ENCODE results near the gene GMDS.

The GMDS gene

DNA sequence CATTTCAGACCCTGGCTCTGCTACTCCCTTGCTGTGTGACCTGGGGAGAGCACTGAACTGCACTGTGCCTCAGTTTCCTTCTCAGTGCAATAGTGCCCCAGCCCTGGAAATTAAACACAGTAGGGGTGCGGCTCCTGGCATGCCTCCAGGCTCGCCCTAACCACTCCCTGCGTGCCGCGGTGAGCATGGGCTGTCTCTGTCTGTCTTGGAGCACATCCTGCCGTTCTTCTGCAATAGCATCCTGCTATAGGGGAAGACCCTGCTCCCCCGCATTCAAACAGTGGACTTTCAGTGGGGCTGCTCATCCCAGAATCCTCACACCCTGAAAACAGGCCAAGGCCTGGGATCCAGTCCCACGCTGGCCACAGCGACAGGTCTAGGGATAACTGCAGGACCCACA, 506.2 kb downstream of the GMDS start:
- DNase-seq (ENCODE audit: low spot score), result no peak

- DNase-seq (ENCODE audit: low spot score), result no peak
These were observed 506.8 kb downstream of the GMDS start for GRCh38 chr6:1738558-1739081.

DNA sequence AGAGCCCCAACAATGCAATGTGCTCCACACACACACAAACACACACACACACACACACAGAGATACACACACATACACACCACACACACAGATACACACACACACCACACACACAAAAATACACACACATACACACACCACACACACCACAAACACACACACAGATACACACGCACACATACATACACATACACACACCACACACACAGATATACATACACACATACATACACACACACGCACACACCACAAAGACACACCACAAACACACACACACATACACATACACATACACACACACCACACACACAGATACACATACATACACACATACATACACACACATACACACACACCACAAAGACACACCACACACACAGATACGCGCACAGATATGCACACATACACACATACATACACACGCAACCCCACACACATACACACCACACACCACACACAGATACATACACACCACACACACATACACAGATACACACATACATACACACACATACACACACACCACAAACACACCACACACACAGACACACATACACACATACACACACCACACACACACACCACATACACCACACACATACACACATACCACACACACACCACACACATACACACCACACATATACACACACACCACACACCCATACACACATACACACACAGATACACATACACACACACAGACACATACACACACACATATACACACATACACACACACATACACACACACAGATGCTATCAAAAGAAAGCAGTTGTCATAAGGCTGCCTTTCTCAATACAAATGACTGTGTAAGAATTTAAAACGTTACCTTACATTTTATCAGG, 507.7 kb downstream of the GMDS start:
- no peak for DNase-seq (ENCODE audit: low spot score)

GRCh38 chr6:1736346-1737105, 508.9 kb downstream of the GMDS start:
- DNase-seq (ENCODE audit: low spot score), result no peak

- no peak for DNase-seq (ENCODE audit: low spot score)
These were observed 510.1 kb downstream of the GMDS start for GRCh38 chr6:1735239-1735803.

GRCh38 chr6:1730882-1731281, 514.5 kb downstream of the GMDS start:
- DNase-seq (ENCODE audit: low spot score), result no peak

- no peak for DNase-seq (ENCODE audit: low spot score)
These were observed 515.7 kb downstream of the GMDS start for GRCh38 chr6:1729750-1730140.

DNA sequence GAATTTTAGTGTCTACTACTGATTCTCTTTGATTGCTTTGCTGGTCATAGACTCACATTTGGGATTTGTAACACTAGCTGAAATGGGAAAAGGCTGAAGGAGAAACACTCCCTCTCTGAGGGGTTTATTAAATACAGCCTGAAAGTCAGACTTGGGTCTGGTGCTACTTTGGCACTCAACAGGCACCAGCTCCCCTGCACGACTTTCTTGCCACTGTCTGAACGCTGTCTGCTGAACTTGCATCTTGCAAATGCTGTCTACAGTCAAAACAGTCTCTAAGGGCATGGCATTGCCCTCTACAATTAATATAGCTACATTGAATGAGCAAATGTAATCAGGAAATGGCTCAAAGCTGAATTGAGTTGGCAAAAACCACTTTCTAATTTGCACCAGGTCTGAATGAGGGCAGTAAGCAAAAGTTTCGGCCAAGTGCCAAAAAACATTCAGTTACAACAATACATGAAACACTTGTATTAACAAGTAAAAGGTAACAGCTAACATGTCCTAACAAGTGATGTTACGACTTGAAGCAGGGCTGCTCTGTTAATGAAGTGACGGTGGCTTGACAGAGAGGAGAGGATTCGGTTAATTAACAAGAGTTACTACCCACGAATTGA, 516.2 kb downstream of the GMDS start:
- DNase-seq (ENCODE audit: low spot score), result no peak

- DNase-seq (ENCODE audit: low spot score), result no peak
These were observed 519.0 kb downstream of the GMDS start for GRCh38 chr6:1726341-1726768.

DNA sequence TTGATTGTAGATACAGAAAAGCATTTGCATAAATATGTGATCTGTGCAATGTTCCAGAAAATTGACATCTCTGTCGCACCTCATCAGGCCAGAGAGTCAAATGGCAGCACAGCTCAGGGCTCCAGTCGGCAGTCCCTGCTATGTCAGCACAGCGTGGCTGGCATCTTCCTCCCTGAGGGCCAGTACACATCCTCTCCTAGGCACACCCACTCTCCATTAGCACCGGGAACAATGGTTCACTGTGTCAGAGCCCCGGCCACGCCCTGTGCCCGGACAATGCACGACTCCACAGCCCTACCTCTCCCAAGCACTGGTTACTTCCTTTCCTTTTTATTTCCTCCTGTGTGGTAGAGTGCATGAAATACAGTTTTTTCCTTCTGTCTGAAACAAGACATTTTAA, 520.8 kb downstream of the GMDS start:
- DNase-seq (ENCODE audit: low spot score), result no peak

DNA sequence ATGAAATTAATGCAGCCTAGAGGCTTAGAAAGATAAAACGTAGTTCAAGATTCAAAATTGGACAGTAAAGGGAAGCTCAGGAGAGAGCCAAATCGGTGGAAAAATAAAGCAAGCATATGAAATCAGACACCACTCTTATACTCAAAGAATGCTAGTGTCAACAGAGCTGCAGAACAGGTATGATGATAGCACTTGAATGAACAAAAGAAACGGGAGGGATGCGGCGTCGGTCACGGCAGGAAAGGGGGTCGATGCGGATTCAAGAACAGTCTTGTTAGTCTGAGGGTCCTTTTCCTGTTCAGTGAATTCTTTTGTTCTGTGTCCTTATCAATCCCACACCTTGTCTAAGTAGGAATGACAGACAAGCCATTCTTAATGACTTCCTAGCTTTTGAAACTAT, 521.3 kb downstream of the GMDS start:
- no peak for DNase-seq (ENCODE audit: low spot score)

GRCh38 chr6:1722801-1723200, 522.6 kb downstream of the GMDS start:
- no peak for DNase-seq (ENCODE audit: low spot score)

- no peak for DNase-seq (ENCODE audit: low spot score)
These were observed 524.6 kb downstream of the GMDS start for GRCh38 chr6:1720620-1721322.

DNA sequence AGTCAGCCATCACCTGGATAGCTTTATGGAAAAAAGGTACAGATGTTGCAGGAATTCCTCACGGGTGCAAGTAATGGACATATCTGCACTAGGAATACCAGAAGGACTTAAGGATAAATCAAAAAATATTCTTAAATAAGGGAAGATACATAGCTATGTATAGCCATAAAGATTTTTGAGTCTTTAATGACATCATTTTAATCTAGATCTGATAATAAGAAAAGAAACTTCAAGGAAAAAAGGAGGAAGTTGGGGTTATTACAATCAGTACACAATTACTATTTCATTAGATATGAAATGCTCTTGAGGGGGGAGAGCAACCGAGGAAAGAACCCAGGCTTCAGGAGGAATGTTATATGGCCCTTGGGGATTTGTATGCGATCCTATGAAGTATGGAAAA, 525.5 kb downstream of the GMDS start:
- DNase-seq (ENCODE audit: low spot score), result no peak

DNA sequence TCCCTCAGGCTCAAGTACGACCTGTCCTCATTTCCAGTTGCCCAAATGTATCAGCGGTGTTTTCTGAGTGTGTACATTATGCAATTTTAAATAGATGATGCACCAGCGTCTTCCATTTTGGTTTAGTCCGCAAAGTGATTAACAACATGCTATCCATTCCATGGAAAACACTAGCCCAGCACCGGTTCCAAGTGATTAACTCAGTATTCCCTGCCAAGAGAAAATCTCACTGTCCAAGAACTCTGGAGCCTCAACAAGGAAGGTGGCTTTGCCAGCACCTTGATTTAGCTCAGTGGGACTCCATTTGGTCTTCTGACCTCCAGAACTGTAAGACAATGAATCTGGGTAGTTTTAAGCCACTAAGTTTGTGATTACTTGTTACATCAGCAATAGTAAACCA, 528.5 kb downstream of the GMDS start:
- no peak for DNase-seq (ENCODE audit: low spot score)

DNA sequence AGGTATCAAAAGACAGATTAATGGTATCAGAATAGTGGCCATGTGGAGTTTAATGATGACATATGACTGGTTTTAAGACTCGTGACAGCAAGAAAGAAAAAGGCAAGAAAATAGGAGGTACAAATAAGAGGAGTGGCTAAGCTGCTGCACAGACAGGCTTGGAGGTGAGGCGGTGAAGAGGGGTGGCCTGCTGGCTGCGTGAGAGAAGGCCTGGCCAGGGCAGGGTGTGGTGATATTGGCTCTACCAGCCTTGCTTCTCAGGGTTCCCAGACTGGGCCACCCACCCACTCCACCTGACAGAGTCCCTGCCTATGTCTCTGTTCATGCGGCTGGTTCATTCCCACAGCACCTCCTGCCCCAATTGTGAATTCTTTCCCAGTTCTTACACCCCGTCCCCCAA, 529.0 kb downstream of the GMDS start:
- no peak for DNase-seq (ENCODE audit: low spot score)

DNA sequence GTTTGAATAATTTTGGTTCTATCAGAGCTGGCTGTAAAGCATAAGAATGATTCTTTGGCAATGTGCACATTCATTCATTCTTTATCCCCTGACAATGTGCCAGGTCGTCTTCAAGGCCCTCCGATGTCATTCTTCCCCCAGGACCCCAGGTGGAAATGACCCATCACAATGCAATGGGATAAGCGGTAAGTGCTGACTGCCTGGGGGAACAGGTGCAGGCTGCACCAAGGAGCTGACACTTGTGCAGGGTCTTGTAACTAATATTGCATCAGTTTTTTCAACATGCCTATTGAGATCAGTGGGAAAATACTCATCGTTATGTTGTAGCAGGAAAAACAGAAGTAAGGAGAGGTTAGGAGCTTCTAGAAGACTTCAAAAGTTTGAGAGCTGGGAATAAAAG, 530.1 kb downstream of the GMDS start:
- DNase-seq (ENCODE audit: low spot score), result no peak

DNA sequence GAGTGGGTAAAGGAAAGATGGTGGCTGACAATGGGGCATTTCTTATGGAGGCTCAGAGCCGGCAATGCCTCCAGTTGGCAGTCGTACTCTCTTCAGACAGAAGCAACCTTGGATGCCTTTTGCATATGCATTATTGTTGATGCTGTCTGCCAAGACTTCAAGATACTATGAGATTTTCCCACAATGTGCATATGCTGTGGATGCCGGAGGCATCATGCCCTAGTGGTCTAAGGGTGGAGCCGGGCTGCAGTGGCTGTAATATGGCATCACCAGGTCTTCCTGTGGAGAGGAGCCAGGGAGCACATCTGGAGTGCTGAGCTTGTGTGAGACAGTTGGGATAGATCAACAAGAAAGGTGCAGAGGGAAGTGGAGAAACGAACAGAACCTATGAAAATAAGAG, 530.8 kb downstream of the GMDS start:
- DNase-seq (ENCODE audit: low spot score), result no peak

GRCh38 chr6:1713016-1713600, 532.3 kb downstream of the GMDS start:
- DNase-seq (ENCODE audit: low spot score), result no peak

DNA sequence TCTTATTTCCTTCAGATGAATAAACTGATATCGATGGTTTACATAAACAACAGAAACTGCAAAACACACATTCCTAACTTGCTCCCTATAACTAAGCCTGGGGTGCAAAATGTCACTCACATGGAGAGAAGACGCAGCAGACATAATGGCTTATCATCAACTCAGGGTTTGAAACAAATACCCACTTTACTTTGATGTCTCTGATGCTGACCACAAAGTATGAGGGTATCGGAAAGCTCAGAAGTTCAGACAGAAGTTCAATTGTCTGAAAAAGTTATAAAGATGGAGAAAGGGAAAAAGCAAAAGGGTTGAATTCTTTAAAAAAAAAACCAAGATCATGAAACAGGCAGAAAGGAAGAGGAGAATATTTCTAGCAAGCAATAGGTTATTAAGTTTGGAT, 533.0 kb downstream of the GMDS start:
- DNase-seq (ENCODE audit: low spot score), result no peak

GRCh38 chr6:1711136-1711535, 534.3 kb downstream of the GMDS start:
- no peak for DNase-seq (ENCODE audit: low spot score)

All from Ammon's horn (tissue), 1 donor.